H1 (cell line): ENCODE measurements around the gene EME2. TPM values are rescaled to one million over a fixed set of nuclear protein-coding genes. Genes with fewer than 3 reads are reported as not detected.

Experiments
- NRF1 ChIP-seq: IDR thresholded peaks from 2 replicates; pipeline ENCODE4 v1.6.1; 2011; ENCODE audit warnings: mild to moderate bottlenecking, low read depth, low read length, improper control_type of control experiment
- RNF2 ChIP-seq: fragments of 200-900, 300-1000 bp; sonication (generic); IDR thresholded peaks from 2 replicates; pipeline ENCODE4 v1.7.1; 2016; ENCODE audit warnings: borderline replicate concordance, low read depth, mild to moderate bottlenecking, antibody characterized with exemption, low read length; ENCODE audit not compliant: poor library complexity, severe bottlenecking; ENCODE audit errors: missing control alignments
- SP1 ChIP-seq: IDR thresholded peaks from 2 replicates; pipeline ENCODE4 v1.6.1; 2011; ENCODE audit warnings: low read depth, low read length
- SRF ChIP-seq: IDR thresholded peaks from 2 replicates; pipeline ENCODE4 v1.6.1; 2011; ENCODE audit warnings: mild to moderate bottlenecking, low read depth, low read length, moderate library complexity
- TCF12 ChIP-seq: IDR thresholded peaks from 2 replicates; pipeline ENCODE4 v1.6.1; 2011; ENCODE audit warnings: low read depth, mild to moderate bottlenecking, low read length
- polyA plus RNA-seq, 7 experiments: library from polyadenylated mRNA; depleted of rRNA in 3 of 7; stranded (reverse) in 5 of 7; unstranded in 2 of 7; fragments of >200 nt in 5 of 7; fragments of 200-250 nt in 2 of 7; gene quantifications; 1 replicate in 5 of 7; 2 replicates in 1 of 7; 4 replicates in 1 of 7; pipeline versions ENCODE4 v1.2.1 to v1.2.3, GENCODE V29; 2011 to 2013; ENCODE audit warnings: missing spikeins in 2 of 7, mixed read lengths in 2 of 7
- total RNA-seq: library from RNA; stranded (reverse); fragmentation: NEBNext Ultra II Directional; extraction: Animal tissue kit (Norgen Biotek cat#: 25700); gene quantifications from 2 replicates; pipeline ENCODE4 v1.2.1, GENCODE V29; 2021
- TF ChIP-seq, protein P1 (sequence below): fragments of 300-600 bp; sonication (generic); IDR thresholded peaks from 2 replicates; pipeline ENCODE4 v1.7.1; 2012; ENCODE audit warnings: low read length, moderate library complexity, mild to moderate bottlenecking, inconsistent platforms; ENCODE audit not compliant: insufficient replicate concordance

Gene EME2
- total and polyA plus RNA-seq, 2 of the 8 experiments (the other 6 are each of a cell fraction or from before 2014, with no cell fraction given), result 13.1 to 19.7 TPM

DNA sequence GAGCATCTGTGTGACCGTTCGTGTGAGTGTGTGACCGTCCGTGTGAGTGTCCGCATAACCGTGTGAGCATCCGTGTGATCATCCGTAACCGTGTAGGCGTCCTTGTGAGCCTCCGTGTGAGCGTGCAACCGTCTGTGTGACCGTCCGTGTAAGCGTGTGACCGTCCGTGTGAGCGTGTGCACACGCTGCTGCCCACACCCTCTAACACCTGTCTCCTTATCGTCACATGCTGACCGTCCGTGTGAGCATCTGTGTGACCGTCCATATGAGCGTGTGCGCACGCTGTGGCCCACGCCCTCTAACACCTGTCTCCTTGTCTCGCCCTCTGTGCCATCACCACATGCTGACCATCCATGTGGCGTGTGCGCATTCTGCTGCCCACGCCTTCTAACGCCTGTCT is 32.4 kb upstream of the EME2 start (continued):
- TF ChIP-seq, protein P1, sequence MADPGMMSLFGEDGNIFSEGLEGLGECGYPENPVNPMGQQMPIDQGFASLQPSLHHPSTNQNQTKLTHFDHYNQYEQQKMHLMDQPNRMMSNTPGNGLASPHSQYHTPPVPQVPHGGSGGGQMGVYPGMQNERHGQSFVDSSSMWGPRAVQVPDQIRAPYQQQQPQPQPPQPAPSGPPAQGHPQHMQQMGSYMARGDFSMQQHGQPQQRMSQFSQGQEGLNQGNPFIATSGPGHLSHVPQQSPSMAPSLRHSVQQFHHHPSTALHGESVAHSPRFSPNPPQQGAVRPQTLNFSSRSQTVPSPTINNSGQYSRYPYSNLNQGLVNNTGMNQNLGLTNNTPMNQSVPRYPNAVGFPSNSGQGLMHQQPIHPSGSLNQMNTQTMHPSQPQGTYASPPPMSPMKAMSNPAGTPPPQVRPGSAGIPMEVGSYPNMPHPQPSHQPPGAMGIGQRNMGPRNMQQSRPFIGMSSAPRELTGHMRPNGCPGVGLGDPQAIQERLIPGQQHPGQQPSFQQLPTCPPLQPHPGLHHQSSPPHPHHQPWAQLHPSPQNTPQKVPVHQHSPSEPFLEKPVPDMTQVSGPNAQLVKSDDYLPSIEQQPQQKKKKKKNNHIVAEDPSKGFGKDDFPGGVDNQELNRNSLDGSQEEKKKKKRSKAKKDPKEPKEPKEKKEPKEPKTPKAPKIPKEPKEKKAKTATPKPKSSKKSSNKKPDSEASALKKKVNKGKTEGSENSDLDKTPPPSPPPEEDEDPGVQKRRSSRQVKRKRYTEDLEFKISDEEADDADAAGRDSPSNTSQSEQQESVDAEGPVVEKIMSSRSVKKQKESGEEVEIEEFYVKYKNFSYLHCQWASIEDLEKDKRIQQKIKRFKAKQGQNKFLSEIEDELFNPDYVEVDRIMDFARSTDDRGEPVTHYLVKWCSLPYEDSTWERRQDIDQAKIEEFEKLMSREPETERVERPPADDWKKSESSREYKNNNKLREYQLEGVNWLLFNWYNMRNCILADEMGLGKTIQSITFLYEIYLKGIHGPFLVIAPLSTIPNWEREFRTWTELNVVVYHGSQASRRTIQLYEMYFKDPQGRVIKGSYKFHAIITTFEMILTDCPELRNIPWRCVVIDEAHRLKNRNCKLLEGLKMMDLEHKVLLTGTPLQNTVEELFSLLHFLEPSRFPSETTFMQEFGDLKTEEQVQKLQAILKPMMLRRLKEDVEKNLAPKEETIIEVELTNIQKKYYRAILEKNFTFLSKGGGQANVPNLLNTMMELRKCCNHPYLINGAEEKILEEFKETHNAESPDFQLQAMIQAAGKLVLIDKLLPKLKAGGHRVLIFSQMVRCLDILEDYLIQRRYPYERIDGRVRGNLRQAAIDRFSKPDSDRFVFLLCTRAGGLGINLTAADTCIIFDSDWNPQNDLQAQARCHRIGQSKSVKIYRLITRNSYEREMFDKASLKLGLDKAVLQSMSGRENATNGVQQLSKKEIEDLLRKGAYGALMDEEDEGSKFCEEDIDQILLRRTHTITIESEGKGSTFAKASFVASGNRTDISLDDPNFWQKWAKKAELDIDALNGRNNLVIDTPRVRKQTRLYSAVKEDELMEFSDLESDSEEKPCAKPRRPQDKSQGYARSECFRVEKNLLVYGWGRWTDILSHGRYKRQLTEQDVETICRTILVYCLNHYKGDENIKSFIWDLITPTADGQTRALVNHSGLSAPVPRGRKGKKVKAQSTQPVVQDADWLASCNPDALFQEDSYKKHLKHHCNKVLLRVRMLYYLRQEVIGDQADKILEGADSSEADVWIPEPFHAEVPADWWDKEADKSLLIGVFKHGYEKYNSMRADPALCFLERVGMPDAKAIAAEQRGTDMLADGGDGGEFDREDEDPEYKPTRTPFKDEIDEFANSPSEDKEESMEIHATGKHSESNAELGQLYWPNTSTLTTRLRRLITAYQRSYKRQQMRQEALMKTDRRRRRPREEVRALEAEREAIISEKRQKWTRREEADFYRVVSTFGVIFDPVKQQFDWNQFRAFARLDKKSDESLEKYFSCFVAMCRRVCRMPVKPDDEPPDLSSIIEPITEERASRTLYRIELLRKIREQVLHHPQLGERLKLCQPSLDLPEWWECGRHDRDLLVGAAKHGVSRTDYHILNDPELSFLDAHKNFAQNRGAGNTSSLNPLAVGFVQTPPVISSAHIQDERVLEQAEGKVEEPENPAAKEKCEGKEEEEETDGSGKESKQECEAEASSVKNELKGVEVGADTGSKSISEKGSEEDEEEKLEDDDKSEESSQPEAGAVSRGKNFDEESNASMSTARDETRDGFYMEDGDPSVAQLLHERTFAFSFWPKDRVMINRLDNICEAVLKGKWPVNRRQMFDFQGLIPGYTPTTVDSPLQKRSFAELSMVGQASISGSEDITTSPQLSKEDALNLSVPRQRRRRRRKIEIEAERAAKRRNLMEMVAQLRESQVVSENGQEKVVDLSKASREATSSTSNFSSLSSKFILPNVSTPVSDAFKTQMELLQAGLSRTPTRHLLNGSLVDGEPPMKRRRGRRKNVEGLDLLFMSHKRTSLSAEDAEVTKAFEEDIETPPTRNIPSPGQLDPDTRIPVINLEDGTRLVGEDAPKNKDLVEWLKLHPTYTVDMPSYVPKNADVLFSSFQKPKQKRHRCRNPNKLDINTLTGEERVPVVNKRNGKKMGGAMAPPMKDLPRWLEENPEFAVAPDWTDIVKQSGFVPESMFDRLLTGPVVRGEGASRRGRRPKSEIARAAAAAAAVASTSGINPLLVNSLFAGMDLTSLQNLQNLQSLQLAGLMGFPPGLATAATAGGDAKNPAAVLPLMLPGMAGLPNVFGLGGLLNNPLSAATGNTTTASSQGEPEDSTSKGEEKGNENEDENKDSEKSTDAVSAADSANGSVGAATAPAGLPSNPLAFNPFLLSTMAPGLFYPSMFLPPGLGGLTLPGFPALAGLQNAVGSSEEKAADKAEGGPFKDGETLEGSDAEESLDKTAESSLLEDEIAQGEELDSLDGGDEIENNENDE, result no peak
- TF ChIP-seq NRF1 (no peak), TCF12 (no peak), SRF (no peak), SP1 (no peak), RNF2 (no peak)
